Stimulated activated effector memory CD8-positive, alpha-beta T cell treated with anti-CD3 and anti-CD28 coated beads, Interleukin-12 subunit alpha, Interleukin-12 subunit beta, amount 100 ng/mL, for 72 hours (primary cell): Measurements from ENCODE around the gene DNAJC5.

Experiments used
- ATAC-seq: fragments of 150-1000 bp; cut with Tn5 transposase; 2 replicates; pipeline ENCODE4 v1.10.0; 2021
- DNase-seq, 2 donors: peaks; one replicate each; pipeline ENCODE4 v3.0.0; 2021 to 2022; ENCODE audit warnings: low spot score in 2 of 2
- H3K27ac Mint-ChIP-seq: one replicate; pipeline ENCODE4 v1.8.0; 2022; ENCODE audit warnings: mild to moderate bottlenecking, mixed read lengths
- H3K36me3 Mint-ChIP-seq: one replicate; pipeline ENCODE4 v1.8.0; 2022; ENCODE audit warnings: mild to moderate bottlenecking, mixed read lengths
- H3K4me1 Mint-ChIP-seq: one replicate; pipeline ENCODE4 v1.8.0; 2022; ENCODE audit warnings: mixed read lengths
- H3K4me3 Mint-ChIP-seq: one replicate; pipeline ENCODE4 v1.8.0; 2022; ENCODE audit warnings: mild to moderate bottlenecking, mixed read lengths
- H3K9me3 Mint-ChIP-seq: one replicate; pipeline ENCODE4 v1.8.0; 2022; ENCODE audit warnings: mixed read lengths

The DNAJC5 gene

DNA sequence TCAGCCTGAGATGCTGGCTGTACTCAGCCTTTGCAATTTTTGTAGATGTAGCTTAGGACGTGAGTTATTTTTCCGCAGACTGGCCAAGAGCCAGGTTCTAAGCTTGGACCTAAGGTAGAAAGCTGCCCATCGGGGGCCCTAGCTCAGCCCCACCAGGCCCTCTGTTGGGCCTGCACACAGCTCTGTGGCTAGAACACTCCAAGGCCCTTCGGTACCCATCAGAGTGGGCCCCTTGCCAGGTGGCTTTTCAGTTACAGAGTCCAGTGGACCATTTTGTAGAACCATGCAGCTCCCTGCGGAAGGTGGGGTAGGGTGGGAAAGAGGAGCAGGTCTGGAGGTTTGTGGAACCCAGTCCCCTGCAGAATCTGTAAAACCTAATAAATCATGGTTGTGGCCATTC lies 38.7 kb downstream of the DNAJC5 start:
- Mint-ChIP-seq H3K9me3 (no peaks in the 10 kb centered on the region), H3K4me1 (peaks cover 7% of the 10 kb centered on the region), H3K27ac (no peak overlapping the region), H3K4me3 (no peak overlapping the region), H3K36me3 (peaks cover 91% of the 10 kb centered on the region)
- DNase-seq, result no peak
- no peak for ATAC-seq

GRCh38 chr20:63934271-63935068 lies 39.5 kb downstream of the DNAJC5 start:
- ATAC-seq (no peak), DNase-seq (no peak)
- H3K27ac Mint-ChIP-seq, result peak overlapping the region; percentile 37
- H3K4me3 Mint-ChIP-seq, result no peak overlapping the region
- H3K9me3 Mint-ChIP-seq, result no peaks in the 10 kb centered on the region
- H3K4me1 Mint-ChIP-seq, result peaks cover 7% of the 10 kb centered on the region
- H3K36me3 Mint-ChIP-seq, result peaks cover 83% of the 10 kb centered on the region

DNA sequence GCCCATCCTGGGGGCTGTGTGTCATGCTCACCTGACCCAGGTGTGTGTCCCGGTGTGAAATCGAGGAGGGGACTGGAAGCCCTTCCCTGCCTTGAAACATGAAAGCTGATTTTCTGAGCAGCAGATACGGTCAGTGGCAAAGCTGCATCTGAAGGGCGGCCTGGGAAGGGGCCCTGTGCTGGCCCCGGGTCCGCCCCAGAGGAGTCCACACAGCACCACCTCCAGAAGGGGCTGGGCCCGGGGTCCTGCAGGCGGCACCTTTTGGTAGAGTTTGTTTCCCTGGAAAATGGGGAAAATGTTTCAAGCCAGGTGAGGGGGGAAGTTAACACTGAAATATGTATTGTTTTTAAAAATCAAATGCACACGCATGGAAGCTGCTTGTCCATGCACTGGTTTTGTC lies 40.5 kb downstream of the DNAJC5 start:
- no peak for ATAC-seq
- Mint-ChIP-seq H3K9me3 (no peaks in the 10 kb centered on the region), H3K4me3 (no peak overlapping the region), H3K36me3 (peaks cover 79% of the 10 kb centered on the region), H3K4me1 (peaks cover 7% of the 10 kb centered on the region), H3K27ac (peak overlapping the region; percentile 37)
- DNase-seq, result no peak

DNA sequence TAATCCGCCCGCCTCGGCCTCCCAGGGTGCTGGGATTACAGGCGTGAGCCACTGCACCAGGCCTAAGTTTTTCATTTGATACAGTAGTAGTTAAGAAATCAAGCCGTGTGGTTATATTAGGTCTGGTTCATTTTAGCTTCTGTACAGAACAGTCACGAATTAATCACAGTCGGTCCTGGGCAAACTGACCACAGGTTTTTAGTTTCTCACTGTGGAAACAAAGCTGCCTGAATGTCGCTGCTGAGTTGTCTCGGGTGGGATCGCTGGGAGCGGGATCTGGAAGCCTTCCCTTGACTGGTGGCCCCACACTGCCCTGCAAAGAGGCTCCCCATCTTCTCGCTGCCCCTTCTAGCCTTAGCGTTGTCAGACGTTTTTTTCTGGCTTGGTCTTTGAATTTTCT lies 42.7 kb downstream of the DNAJC5 start:
- ATAC-seq, result no peak
- H3K4me1 Mint-ChIP-seq, result peaks cover 22% of the 10 kb centered on the region

GRCh38 chr20:63939061-63939935 lies 44.4 kb downstream of the DNAJC5 start:
- Mint-ChIP-seq H3K27ac (no peak overlapping the region), H3K4me1 (peaks cover 22% of the 10 kb centered on the region), H3K4me3 (no peak overlapping the region), H3K36me3 (peaks cover 80% of the 10 kb centered on the region), H3K9me3 (no peaks in the 10 kb centered on the region)
- DNase-seq (no peak), ATAC-seq (peak; percentile 38)

More for the DNA sequence above, 42.7 kb downstream of the DNAJC5 start:
- Mint-ChIP-seq H3K36me3 (peaks cover 77% of the 10 kb centered on the region), H3K4me3 (no peak overlapping the region), H3K27ac (peak overlapping the region; percentile 64), H3K9me3 (no peaks in the 10 kb centered on the region)
- DNase-seq, result no peak

GRCh38 chr20:63940071-63940471 lies 45.1 kb downstream of the DNAJC5 start:
- Mint-ChIP-seq H3K27ac (no peak overlapping the region), H3K4me1 (peaks cover 18% of the 10 kb centered on the region), H3K4me3 (no peak overlapping the region), H3K36me3 (peaks cover 78% of the 10 kb centered on the region), H3K9me3 (no peaks in the 10 kb centered on the region)
- ATAC-seq (no peak), DNase-seq (no peak)

- Mint-ChIP-seq H3K9me3 (no peaks in the 10 kb centered on the region), H3K36me3 (peaks cover 78% of the 10 kb centered on the region), H3K27ac (no peak overlapping the region), H3K4me1 (peaks cover 23% of the 10 kb centered on the region), H3K4me3 (no peak overlapping the region)
- ATAC-seq, result no peak
- no peak for DNase-seq
These were observed 45.7 kb downstream of the DNAJC5 start for GRCh38 chr20:63940472-63941266.

DNA sequence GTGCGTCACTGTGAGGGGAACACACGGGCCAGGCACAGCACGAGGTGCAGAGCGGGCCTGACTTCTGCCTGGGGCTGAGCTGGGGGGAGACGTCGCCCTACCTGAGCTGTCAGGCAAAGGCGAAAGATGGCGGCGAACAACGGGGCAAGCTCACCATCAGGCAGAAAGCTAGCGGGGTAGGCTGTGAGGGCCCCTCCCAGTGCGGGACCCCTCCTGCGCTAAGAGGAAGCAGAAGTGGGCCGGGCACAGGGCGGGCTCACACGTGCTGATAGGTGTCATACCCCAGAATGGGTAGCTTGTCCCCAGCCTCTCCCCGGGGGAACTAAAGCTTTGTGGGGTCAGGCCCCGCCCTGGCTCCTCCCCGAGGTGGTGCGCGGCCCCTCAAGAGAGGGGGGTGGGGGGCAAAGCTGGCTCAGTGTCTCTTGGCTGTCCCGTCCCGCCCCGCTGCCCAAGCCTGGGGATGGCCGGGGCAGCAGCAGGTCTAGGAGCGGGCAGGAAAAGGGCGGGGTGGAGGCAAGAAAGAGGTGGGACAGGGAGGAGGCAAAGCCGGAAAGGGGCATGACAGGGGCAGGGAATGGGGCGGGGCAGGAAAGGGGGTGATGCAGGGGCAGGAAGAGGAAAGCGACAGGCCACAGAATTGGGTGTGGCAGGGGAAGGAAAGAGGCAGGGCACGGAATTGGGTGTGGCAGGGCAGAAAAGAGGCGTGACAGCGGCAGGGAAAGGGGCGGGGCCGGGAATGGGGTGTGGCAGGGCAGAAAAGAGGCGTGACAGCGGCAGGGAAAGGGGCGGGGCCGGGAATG lies 46.6 kb downstream of the DNAJC5 start:
- peak; percentile 67 for ATAC-seq
- Mint-ChIP-seq H3K27ac (peak overlapping the region; percentile 85), H3K4me3 (no peak overlapping the region), H3K9me3 (no peaks in the 10 kb centered on the region), H3K4me1 (peaks cover 26% of the 10 kb centered on the region), H3K36me3 (peaks cover 74% of the 10 kb centered on the region)
- peak in 1 of 2 donors; percentile 81 for DNase-seq

- DNase-seq, result peak in 1 of 2 donors; percentile 72
- H3K36me3 Mint-ChIP-seq, result peaks cover 71% of the 10 kb centered on the region
- peaks cover 33% of the 10 kb centered on the region for H3K4me1 Mint-ChIP-seq
- H3K27ac Mint-ChIP-seq, result peak overlapping the region; percentile 85
- no peaks in the 10 kb centered on the region for H3K9me3 Mint-ChIP-seq
- ATAC-seq, result no peak
- no peak overlapping the region for H3K4me3 Mint-ChIP-seq
These were observed 47.5 kb downstream of the DNAJC5 start for GRCh38 chr20:63942250-63942951.

GRCh38 chr20:63942969-63943807 lies 48.3 kb downstream of the DNAJC5 start:
- ATAC-seq (no peak), DNase-seq (no peak)
- H3K4me1 Mint-ChIP-seq, result peaks cover 41% of the 10 kb centered on the region
- no peaks in the 10 kb centered on the region for H3K9me3 Mint-ChIP-seq
- H3K4me3 Mint-ChIP-seq, result no peak overlapping the region
- H3K27ac Mint-ChIP-seq, result peak overlapping the region; percentile 43
- peaks cover 70% of the 10 kb centered on the region for H3K36me3 Mint-ChIP-seq

- peak overlapping the region; percentile 43 for H3K27ac Mint-ChIP-seq
- peaks cover 74% of the 10 kb centered on the region for H3K36me3 Mint-ChIP-seq
- H3K9me3 Mint-ChIP-seq, result no peaks in the 10 kb centered on the region
- ATAC-seq (no peak), DNase-seq (no peak)
- H3K4me1 Mint-ChIP-seq, result peaks cover 47% of the 10 kb centered on the region
- H3K4me3 Mint-ChIP-seq, result no peak overlapping the region
These were observed 48.8 kb downstream of the DNAJC5 start for GRCh38 chr20:63943808-63944077.

- ATAC-seq (no peak), DNase-seq (no peak)
- no peak overlapping the region for H3K27ac Mint-ChIP-seq
- H3K4me3 Mint-ChIP-seq, result no peak overlapping the region
- H3K9me3 Mint-ChIP-seq, result no peaks in the 10 kb centered on the region
- peaks cover 52% of the 10 kb centered on the region for H3K4me1 Mint-ChIP-seq
- peaks cover 79% of the 10 kb centered on the region for H3K36me3 Mint-ChIP-seq
These were observed 49.4 kb downstream of the DNAJC5 start for GRCh38 chr20:63944078-63944941.
